ENCODE results near the gene ZBBX. TPM values are rescaled to one million over a fixed set of nuclear protein-coding genes. Genes with fewer than 3 reads are reported as not detected.

ZBBX gene
- total and polyA plus RNA-seq, 9 of the 15 experiments (the other 6 are each of a cell fraction or from before 2014, with no cell fraction given) = not detected

DNA sequence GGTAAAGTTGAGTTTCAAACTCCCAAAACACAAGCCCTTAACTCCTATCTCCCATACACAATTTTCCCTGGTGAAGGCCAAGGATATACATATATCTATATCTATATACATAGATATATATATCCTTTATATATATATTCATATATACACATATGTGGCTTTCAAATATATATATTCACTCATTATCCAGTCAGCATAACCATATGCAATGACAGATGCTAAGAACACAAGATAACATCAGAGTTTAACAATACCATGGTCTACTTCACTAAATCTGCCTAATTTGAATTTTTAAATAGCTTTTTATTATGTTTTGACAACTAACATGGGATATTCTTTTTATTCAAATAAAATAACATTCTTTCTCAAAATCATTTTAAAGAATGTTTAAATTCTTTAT, 24.7 kb downstream of the ZBBX start (continued):
- TF ChIP-seq, protein P1, sequence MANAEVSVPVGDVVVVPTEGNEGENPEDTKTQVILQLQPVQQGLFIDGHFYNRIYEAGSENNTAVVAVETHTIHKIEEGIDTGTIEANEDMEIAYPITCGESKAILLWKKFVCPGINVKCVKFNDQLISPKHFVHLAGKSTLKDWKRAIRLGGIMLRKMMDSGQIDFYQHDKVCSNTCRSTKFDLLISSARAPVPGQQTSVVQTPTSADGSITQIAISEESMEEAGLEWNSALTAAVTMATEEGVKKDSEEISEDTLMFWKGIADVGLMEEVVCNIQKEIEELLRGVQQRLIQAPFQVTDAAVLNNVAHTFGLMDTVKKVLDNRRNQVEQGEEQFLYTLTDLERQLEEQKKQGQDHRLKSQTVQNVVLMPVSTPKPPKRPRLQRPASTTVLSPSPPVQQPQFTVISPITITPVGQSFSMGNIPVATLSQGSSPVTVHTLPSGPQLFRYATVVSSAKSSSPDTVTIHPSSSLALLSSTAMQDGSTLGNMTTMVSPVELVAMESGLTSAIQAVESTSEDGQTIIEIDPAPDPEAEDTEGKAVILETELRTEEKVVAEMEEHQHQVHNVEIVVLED (CRISPR knock-in tag; IDR thresholded peaks at IDR 0.05) = no peak
- TF ChIP-seq, protein P2, sequence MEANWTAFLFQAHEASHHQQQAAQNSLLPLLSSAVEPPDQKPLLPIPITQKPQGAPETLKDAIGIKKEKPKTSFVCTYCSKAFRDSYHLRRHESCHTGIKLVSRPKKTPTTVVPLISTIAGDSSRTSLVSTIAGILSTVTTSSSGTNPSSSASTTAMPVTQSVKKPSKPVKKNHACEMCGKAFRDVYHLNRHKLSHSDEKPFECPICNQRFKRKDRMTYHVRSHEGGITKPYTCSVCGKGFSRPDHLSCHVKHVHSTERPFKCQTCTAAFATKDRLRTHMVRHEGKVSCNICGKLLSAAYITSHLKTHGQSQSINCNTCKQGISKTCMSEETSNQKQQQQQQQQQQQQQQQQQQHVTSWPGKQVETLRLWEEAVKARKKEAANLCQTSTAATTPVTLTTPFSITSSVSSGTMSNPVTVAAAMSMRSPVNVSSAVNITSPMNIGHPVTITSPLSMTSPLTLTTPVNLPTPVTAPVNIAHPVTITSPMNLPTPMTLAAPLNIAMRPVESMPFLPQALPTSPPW (CRISPR knock-in tag; IDR thresholded peaks at IDR 0.05) = no peak
- TF ChIP-seq STAT5B (CRISPR knock-in tag; IDR thresholded peaks at IDR 0.05) = no peak
- TF ChIP-seq RBBP5 (IDR thresholded peaks at IDR 0.05; ENCODE audit: borderline replicate concordance, insufficient read depth, low read length, poor library complexity, severe bottlenecking) = no peak
- no peak for TF ChIP-seq RBM25 (IDR thresholded peaks at IDR 0.05; ENCODE audit: low read depth, low read length, severe bottlenecking)
- TF ChIP-seq ZNF408 (CRISPR knock-in tag; IDR thresholded peaks at IDR 0.05; ENCODE audit: low read depth) = no peak
- no peak for TF ChIP-seq ZFX (CRISPR knock-in tag; IDR thresholded peaks at IDR 0.05)

DNA sequence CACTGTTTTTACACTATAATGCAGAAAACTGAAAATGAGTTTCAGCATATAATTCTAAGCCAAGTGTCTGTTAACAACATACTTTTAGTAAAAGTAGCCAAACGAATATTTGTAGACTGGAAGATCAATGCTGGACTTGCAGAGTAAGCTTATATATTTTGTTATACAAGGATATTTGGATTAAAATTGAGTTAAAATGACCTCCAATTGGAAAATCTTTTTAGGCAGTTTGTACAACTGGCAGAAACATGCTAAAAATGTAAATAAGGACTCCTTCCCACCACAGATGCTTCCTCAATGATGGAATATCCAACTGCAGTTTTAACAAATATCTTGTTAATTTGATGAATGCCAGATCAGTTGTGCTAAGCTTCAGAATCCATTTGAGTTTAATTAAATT, 25.3 kb downstream of the ZBBX start:
- WGBS (ENCODE audit: insufficient coverage, low coverage, missing lambda C conversion rate) = 0% methylated on average over 1 of the region's 1 CpG
- ATAC-seq = no peak
- no peak for FAIRE-seq
- no peak overlapping the region for H3K9ac ChIP-seq (ENCODE audit: insufficient read depth in 1 of 2, low read depth in 2 of 2, low read length in 2 of 2)
- H3K4me3 ChIP-seq = no peak overlapping the region
- ChIA-PET CTCF (ENCODE audit: low intra/inter-chr PET ratio) (no interaction called here), POLR2A (no interaction called here)
- no peaks in the 10 kb centered on the region for H4K20me1 ChIP-seq (replicated peaks; ENCODE audit: control insufficient read depth, insufficient read depth, low read length)
- no peaks in the 10 kb centered on the region for H3K4me1 ChIP-seq (replicated peaks in 1 of 2; ENCODE audit: control insufficient read depth in 2 of 2, insufficient read depth in 2 of 2, low read length in 2 of 2)
- intact Hi-C loops (cut with micrococcal nuclease) = no loop called here
- H3K9me3 ChIP-seq (replicated peaks; ENCODE audit: control insufficient read depth, insufficient read depth, low read depth, low read length) = 0 out of 2 replicates have a peak, but pooled peaks cover 2% of the 10 kb centered on the region
- no peak overlapping the region for H3K4me2 ChIP-seq (ENCODE audit: insufficient read depth, low read length)
- TF ChIP-seq, protein P3, sequence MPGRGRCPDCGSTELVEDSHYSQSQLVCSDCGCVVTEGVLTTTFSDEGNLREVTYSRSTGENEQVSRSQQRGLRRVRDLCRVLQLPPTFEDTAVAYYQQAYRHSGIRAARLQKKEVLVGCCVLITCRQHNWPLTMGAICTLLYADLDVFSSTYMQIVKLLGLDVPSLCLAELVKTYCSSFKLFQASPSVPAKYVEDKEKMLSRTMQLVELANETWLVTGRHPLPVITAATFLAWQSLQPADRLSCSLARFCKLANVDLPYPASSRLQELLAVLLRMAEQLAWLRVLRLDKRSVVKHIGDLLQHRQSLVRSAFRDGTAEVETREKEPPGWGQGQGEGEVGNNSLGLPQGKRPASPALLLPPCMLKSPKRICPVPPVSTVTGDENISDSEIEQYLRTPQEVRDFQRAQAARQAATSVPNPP (IDR thresholded peaks at IDR 0.05; ENCODE audit: borderline replicate concordance, insufficient read depth, insufficient read length) = no peak
- TF ChIP-seq ZNF316 (IDR thresholded peaks at IDR 0.05) (no peak), POLR2H (tag; IDR thresholded peaks at IDR 0.05; ENCODE audit: low read depth) (no peak), ZNF589 (CRISPR knock-in tag; IDR thresholded peaks at IDR 0.05; ENCODE audit: low read depth) (no peak), GABPA (tag; conservative IDR thresholded peaks at IDR 0.05; ENCODE audit: low read depth) (no peak)
- TF ChIP-seq, protein P4, sequence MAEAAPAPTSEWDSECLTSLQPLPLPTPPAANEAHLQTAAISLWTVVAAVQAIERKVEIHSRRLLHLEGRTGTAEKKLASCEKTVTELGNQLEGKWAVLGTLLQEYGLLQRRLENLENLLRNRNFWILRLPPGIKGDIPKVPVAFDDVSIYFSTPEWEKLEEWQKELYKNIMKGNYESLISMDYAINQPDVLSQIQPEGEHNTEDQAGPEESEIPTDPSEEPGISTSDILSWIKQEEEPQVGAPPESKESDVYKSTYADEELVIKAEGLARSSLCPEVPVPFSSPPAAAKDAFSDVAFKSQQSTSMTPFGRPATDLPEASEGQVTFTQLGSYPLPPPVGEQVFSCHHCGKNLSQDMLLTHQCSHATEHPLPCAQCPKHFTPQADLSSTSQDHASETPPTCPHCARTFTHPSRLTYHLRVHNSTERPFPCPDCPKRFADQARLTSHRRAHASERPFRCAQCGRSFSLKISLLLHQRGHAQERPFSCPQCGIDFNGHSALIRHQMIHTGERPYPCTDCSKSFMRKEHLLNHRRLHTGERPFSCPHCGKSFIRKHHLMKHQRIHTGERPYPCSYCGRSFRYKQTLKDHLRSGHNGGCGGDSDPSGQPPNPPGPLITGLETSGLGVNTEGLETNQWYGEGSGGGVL (CRISPR knock-in tag; IDR thresholded peaks at IDR 0.05) = no peak
- TF ChIP-seq, protein P5, sequence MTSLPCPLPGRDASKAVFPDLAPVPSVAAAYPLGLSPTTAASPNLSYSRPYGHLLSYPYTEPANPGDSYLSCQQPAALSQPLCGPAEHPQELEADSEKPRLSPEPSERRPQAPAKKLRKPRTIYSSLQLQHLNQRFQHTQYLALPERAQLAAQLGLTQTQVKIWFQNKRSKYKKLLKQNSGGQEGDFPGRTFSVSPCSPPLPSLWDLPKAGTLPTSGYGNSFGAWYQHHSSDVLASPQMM (CRISPR knock-in tag; IDR thresholded peaks at IDR 0.05) = no peak
- no peaks in the 10 kb centered on the region for H3K79me2 ChIP-seq (ENCODE audit: control insufficient read depth, insufficient read depth, low read length)
- H3K27ac ChIP-seq (ENCODE audit: extremely low read depth, low read depth, low read length) = no peak overlapping the region
- H3K27me3 ChIP-seq (ENCODE audit: control insufficient read depth in 2 of 2, insufficient read depth in 2 of 2, low read length in 2 of 2) = no peaks in the 10 kb centered on the region
- no peaks in the 10 kb centered on the region for H3K9me1 ChIP-seq (ENCODE audit: control insufficient read depth, insufficient read depth, low read length)
- no peak overlapping the region for H2AFZ ChIP-seq (ENCODE audit: low read depth, low read length)
- BruUV-seq (replicated peaks) = no TSS peak
- no peak for DNase-seq (ENCODE audit: extremely low read depth in 1 of 4, low spot score in 3 of 4)
- no peaks in the 10 kb centered on the region for H3K36me3 ChIP-seq (ENCODE audit: control insufficient read depth, insufficient read depth, low read length)
- in situ Hi-C loops (cut with MboI) = no loop called here
